GM12878 (cell line): Measurements from ENCODE around the gene SAMSN1. TPM values are rescaled to one million over a fixed set of nuclear protein-coding genes. Genes with fewer than 3 reads are reported as not detected.

Experiments
- ATAC-seq: fragments of 200-7000 bp; cut with Tn5 transposase; 3 replicates; pipeline ENCODE4 v1.9.1; 2020; ENCODE audit warnings: mild to moderate bottlenecking, moderate library complexity
- BruUV-seq: library from RNA; stranded (reverse); fragments of 400-500 nt; replicated peaks from 2 replicates; lab custom pipeline; 2021; lab: Mats Ljungman, UMichigan
- CTCF ChIA-PET: fragments of 300-600 bp; sonication (Branson Sonifier 250); formaldehyde crosslinking; extraction: SDS; loops from one replicate; lab custom pipeline; 2021; ENCODE audit warnings: inconsistent platforms; lab: Yijun Ruan, JAX
- POLR2A ChIA-PET: fragments of 350-600 bp; formaldehyde crosslinking; extraction: SDS; loops from one replicate; lab custom pipeline; 2021; ENCODE audit warnings: inconsistent platforms; lab: Charles Lee
- RAD21 ChIA-PET: fragments of 300-600 bp; sonication (Branson Sonifier 250); formaldehyde crosslinking; loops from one replicate; lab custom pipeline; 2023; ENCODE audit warnings: antibody characterized with exemption; ENCODE audit not compliant: unreplicated experiment; lab: Charles Lee
- SMC1A ChIA-PET: fragments of 300-600 bp; sonication (Branson Sonifier 250); formaldehyde crosslinking; loops from one replicate; lab custom pipeline; 2023; ENCODE audit not compliant: unreplicated experiment, uncharacterized antibody; lab: Charles Lee
- DNase-seq: peaks from one replicate; pipeline ENCODE4 v3.0.0-alpha.2; 2011; ENCODE audit warnings: low read depth, low spot score
- FAIRE-seq: peaks from 3 replicates; lab custom pipeline; 2011; peaks lifted over from hg19 to GRCh38; lab: Jason Lieb, UNC
- H2AFZ ChIP-seq: 2 replicates; pipeline ENCODE4 v1.6.0; 2011; ENCODE audit warnings: low read depth, low read length, control low read depth; ENCODE audit not compliant: control insufficient read depth
- H3K27ac ChIP-seq: 2 replicates; pipeline ENCODE4 v1.5.1; 2011; ENCODE audit warnings: control low read depth; ENCODE audit not compliant: control insufficient read depth, insufficient read depth
- H3K27me3 ChIP-seq, 2 experiments: replicated peaks in 1 of 2; 2 replicates each; pipeline versions ENCODE4 v1.6.0 to v1.6.1; 2011; ENCODE audit warnings: low read length in 1 of 2; ENCODE audit not compliant: control insufficient read depth in 2 of 2, insufficient read depth in 2 of 2
- H3K36me3 ChIP-seq, 2 experiments: 2 replicates each; pipeline ENCODE4 v1.5.1; 2011; ENCODE audit warnings: low read length in 1 of 2; ENCODE audit not compliant: control insufficient read depth in 2 of 2, insufficient read depth in 2 of 2
- H3K4me1 ChIP-seq: 2 replicates; pipeline ENCODE4 v1.6.1; 2011; ENCODE audit warnings: mild to moderate bottlenecking, low read length, moderate library complexity, mixed read lengths; ENCODE audit not compliant: control insufficient read depth, insufficient read depth
- H3K4me2 ChIP-seq: 2 replicates; pipeline ENCODE4 v1.6.0; 2011; ENCODE audit warnings: control low read depth; ENCODE audit not compliant: control insufficient read depth, insufficient read depth
- H3K4me3 ChIP-seq: fragments of 200-600 bp; sonication (generic); 2 replicates; pipeline ENCODE4 v1.5.1; 2016
- H3K79me2 ChIP-seq: 2 replicates; pipeline ENCODE4 v1.6.0; 2011; ENCODE audit warnings: low read length; ENCODE audit not compliant: control insufficient read depth, insufficient read depth
- H3K9ac ChIP-seq: 2 replicates; pipeline ENCODE4 v1.8.0; 2011; ENCODE audit warnings: low read length, control low read depth, mixed read lengths; ENCODE audit not compliant: control insufficient read depth, insufficient read depth
- H3K9me3 ChIP-seq: replicated peaks from 3 replicates; pipeline ENCODE4 v1.5.1; 2011; ENCODE audit warnings: mild to moderate bottlenecking, low read length; ENCODE audit not compliant: control insufficient read depth, insufficient read depth
- H4K20me1 ChIP-seq: 2 replicates; pipeline ENCODE4 v1.6.0; 2011; ENCODE audit not compliant: control insufficient read depth, insufficient read depth
- EP300 ChIP-seq, 2 experiments: fragments of 150-350 bp in 1 of 2; IDR thresholded peaks; 2 replicates each; pipeline ENCODE4 v1.6.1; 2011 to 2012; ENCODE audit warnings: low read depth in 2 of 2, low read length in 2 of 2, borderline replicate concordance in 1 of 2, improper control_type of control experiment in 1 of 2, inconsistent platforms in 1 of 2; ENCODE audit not compliant: control insufficient read depth in 1 of 2
- FOXK2 ChIP-seq: fragments of 450-650 bp; IDR thresholded peaks from 2 replicates; pipeline ENCODE4 v1.6.1; 2017; ENCODE audit warnings: mild to moderate bottlenecking, moderate library complexity
- JUNB ChIP-seq: IDR thresholded peaks from 2 replicates; pipeline ENCODE4 v1.6.1; 2016; ENCODE audit warnings: antibody characterized with exemption, mild to moderate bottlenecking
- in situ Hi-C: fragments of 300-500 bp; cut with MboI; formaldehyde crosslinking; loops from 9 replicates; pipeline ENCODE4 v1.14.3; 2018; ENCODE audit warnings: mixed read lengths
- intact Hi-C: fragments of 100-400 bp; cut with micrococcal nuclease; formaldehyde crosslinking; loops from one replicate; pipeline ENCODE4 v1.14.2; 2022; ENCODE audit not compliant: unreplicated experiment
- polyA plus RNA-seq, 11 experiments: library from polyadenylated mRNA; depleted of rRNA in 4 of 11; unstranded in 6 of 11; stranded (reverse) in 5 of 11; fragments of >200 nt; fragmentation: Nextera tagmentation in 4 of 11; fragmentation: Illumina TruSeq in 1 of 11; extraction: Ambion mirVana in 4 of 11; extraction: Trizol in 1 of 11; gene quantifications; 1 replicate in 1 of 11; 2 replicates in 10 of 11; pipeline versions ENCODE4 v1.2.1 to v1.2.3, GENCODE V29; 2011 to 2016; ENCODE audit warnings: inconsistent platforms in 2 of 11, missing spikeins in 2 of 11, low read depth in 1 of 11
- total RNA-seq, 4 experiments: library from RNA; depleted of rRNA in 3 of 4; stranded (reverse); fragments of >200 nt in 3 of 4; fragmentation: Illumina TruSeq in 1 of 4; extraction: Trizol in 1 of 4; gene quantifications; 2 replicates each; pipeline versions ENCODE4 v1.2.1 to v1.2.3, GENCODE V29; 2013 to 2021
- TF ChIP-seq, protein P1 (sequence below): fragments of 450-650 bp; IDR thresholded peaks from 2 replicates; pipeline ENCODE4 v1.6.1; 2017; ENCODE audit warnings: low read depth, mild to moderate bottlenecking, moderate library complexity

SAMSN1 gene
- total and polyA plus RNA-seq, 10 of the 15 experiments (the other 5 are each of a cell fraction or from before 2014, with no cell fraction given) = 23.2 to 102 (median 44.9) TPM

DNA sequence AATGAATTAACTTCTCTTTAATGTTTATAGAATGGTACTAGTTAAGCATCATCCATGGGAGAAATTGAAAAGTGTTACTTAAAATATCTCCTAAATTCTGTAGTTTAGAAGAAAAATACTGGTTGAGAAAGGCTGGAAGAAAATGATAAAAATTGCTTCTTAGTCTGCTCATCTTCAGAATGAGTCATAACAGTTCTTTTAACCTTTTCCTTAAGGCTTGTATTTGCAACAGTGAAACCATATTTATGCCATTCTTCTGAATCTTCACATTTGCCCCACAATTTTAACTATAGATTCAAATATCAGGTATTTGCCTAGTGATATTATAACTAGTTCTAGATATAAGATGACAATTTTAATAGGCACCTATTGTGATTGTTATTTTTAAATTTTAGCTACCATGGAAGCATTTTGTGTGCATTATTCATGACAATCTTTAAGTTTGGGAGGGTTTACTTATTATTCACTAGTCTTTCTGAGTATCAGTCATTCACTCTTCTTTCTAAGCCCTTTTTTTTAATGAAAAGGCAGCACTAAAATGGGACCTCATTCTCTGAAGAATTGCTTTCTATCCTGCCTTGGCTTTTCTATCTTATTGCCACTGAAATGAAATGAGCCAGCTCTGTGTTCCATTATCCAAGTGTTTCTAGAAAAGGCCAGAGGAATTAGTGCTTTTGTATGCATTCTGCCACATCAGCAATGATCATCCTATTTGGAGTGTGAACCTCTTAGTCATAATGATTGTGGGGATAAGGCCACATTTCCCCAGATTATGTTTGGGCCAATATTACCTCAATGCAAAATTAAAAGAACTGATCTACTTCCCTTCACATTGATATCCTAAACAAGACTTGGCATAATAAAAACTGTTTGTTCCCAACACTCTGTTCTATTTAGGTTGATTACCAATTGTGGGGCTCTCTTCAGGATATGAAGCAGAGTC is 58.4 kb downstream of the SAMSN1 start:
- intact Hi-C loops (no loop called here), in situ Hi-C loops (no loop called here)
- Histone ChIP-seq H3K4me3 (no peak overlapping the region), H3K79me2 (no peaks in the 10 kb centered on the region), H3K27me3 (no peaks in the 10 kb centered on the region), H3K9ac (no peak overlapping the region), H3K36me3 (peaks cover 0 to 9% of the 10 kb centered on the region in 2 experiments; a peak in 1 of 4 replicates), H4K20me1 (no peaks in the 10 kb centered on the region), H3K27ac (no peak overlapping the region), H2AFZ (no peak overlapping the region), H3K4me1 (no peaks in the 10 kb centered on the region), H3K9me3 (peaks cover 2% of the 10 kb centered on the region; the same call in 2 of the 3 replicates), H3K4me2 (no peak overlapping the region)
- POLR2A ChIA-PET = interaction anchor here (1.1 kb wide), 1 partner anchor 10 kb away, joined by 3 read pairs; no protein-coding TSS in a partner anchor
- RAD21 ChIA-PET = interaction anchor here (1.8 kb wide), 1 partner anchor 200 kb away, joined by 5 read pairs; no protein-coding TSS in a partner anchor
- BruUV-seq = TSS peak; percentile 5
- CTCF ChIA-PET = no interaction called here
- SMC1A ChIA-PET = interaction anchor here (0.5 to 1.8 kb wide), 6 partner anchors 10 to 250 kb away, joined by 3 to 5 read pairs (median 4); no protein-coding TSS in a partner anchor
- DNase-seq (no peak), FAIRE-seq (no peak), ATAC-seq (no peak)
- TF ChIP-seq FOXK2 = no peak
- peak; percentile 71 for TF ChIP-seq JUNB
- TF ChIP-seq EP300 (IDR thresholded peaks at IDR 0.05; ENCODE audit: borderline replicate concordance in 1 of 2, control insufficient read depth in 1 of 2, low read depth in 2 of 2, low read length in 2 of 2) = no peak
- TF ChIP-seq, protein P1, sequence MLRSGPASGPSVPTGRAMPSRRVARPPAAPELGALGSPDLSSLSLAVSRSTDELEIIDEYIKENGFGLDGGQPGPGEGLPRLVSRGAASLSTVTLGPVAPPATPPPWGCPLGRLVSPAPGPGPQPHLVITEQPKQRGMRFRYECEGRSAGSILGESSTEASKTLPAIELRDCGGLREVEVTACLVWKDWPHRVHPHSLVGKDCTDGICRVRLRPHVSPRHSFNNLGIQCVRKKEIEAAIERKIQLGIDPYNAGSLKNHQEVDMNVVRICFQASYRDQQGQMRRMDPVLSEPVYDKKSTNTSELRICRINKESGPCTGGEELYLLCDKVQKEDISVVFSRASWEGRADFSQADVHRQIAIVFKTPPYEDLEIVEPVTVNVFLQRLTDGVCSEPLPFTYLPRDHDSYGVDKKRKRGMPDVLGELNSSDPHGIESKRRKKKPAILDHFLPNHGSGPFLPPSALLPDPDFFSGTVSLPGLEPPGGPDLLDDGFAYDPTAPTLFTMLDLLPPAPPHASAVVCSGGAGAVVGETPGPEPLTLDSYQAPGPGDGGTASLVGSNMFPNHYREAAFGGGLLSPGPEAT = no peak
